Activated T-cell treated with anti-CD3 and anti-CD28 coated beads, Interleukin-2, amount 50 U/mL, for 4 hours (primary cell): ENCODE data around the gene KRTAP10-11. TPM values are rescaled to one million over a fixed set of nuclear protein-coding genes. Genes with fewer than 3 reads are reported as not detected.
A peak's percentile ranks its signal among the peaks of the same experiment; 100 is the strongest.

Experiments
- ATAC-seq, 2 donors: fragments of 200-7000 bp; cut with Tn5 transposase; one replicate each; pipeline ENCODE4 v1.10.0; 2021
- DNase-seq: peaks from one replicate; pipeline ENCODE4 v3.0.0-alpha.2; 2020
- H3K27me3 Mint-ChIP-seq: one replicate; pipeline ENCODE4 v1.8.0; 2021; ENCODE audit warnings: low read depth, mixed read lengths
- H3K36me3 Mint-ChIP-seq: one replicate; pipeline ENCODE4 v1.8.0; 2022; ENCODE audit warnings: mixed read lengths; ENCODE audit not compliant: insufficient read depth
- H3K4me1 Mint-ChIP-seq: one replicate; pipeline ENCODE4 v1.8.0; 2021; ENCODE audit warnings: low read depth, mixed read lengths
- H3K4me3 Mint-ChIP-seq: one replicate; pipeline ENCODE4 v1.8.0; 2021; ENCODE audit warnings: mild to moderate bottlenecking, moderate library complexity, mixed read lengths
- H3K9me3 Mint-ChIP-seq: one replicate; pipeline ENCODE4 v1.8.0; 2021; ENCODE audit warnings: mixed read lengths
- total RNA-seq, 3 donors: library from RNA; stranded (reverse); gene quantifications; one replicate each; pipeline ENCODE4 v1.2.1, GENCODE V29; 2021

The KRTAP10-11 gene
- total RNA-seq, 3 donors from 2014 or later: not detected

- H3K36me3 Mint-ChIP-seq: peaks cover 7% of the 10 kb centered on the region
- no peaks in the 10 kb centered on the region for H3K27me3 Mint-ChIP-seq
- H3K4me1 Mint-ChIP-seq: peaks cover 11% of the 10 kb centered on the region
- DNase-seq: no peak
- peaks cover 19% of the 10 kb centered on the region for H3K9me3 Mint-ChIP-seq
- no peak for ATAC-seq
- H3K4me3 Mint-ChIP-seq: no peak overlapping the region
These were observed 34.7 kb upstream of the KRTAP10-11 start for GRCh38 chr21:44611551-44611950.

- Mint-ChIP-seq H3K4me1 (peaks cover 16% of the 10 kb centered on the region), H3K4me3 (no peak within 1 kb of the TSS), H3K9me3 (peaks cover 18% of the 10 kb centered on the region), H3K36me3 (peaks cover 7% of the 10 kb centered on the region), H3K27me3 (no peaks in the 10 kb centered on the region)
- DNase-seq: no peak
- no peak for ATAC-seq
These were observed 34.2 kb upstream of the KRTAP10-11 start, which contains the start of gene KRTAP10-8 for GRCh38 chr21:44612029-44612486. TSS of gene KRTAP10-8 (plus strand) at chr21:44612079. CDS start at chr21:44612101, 22 bp downstream.

GRCh38 chr21:44612669-44613229 lies 33.5 kb upstream of the KRTAP10-11 start:
- no peak for ATAC-seq

GRCh38 chr21:44613386-44614155 lies 32.6 kb upstream of the KRTAP10-11 start:
- ATAC-seq: no peak
- DNase-seq: no peak
- Mint-ChIP-seq H3K4me1 (peaks cover 31% of the 10 kb centered on the region), H3K27me3 (no peaks in the 10 kb centered on the region), H3K4me3 (no peak overlapping the region), H3K36me3 (peaks cover 7% of the 10 kb centered on the region), H3K9me3 (peaks cover 18% of the 10 kb centered on the region)

More at GRCh38 chr21:44612669-44613229, 33.5 kb upstream of the KRTAP10-11 start:
- Mint-ChIP-seq H3K4me1 (peaks cover 23% of the 10 kb centered on the region), H3K4me3 (no peak overlapping the region), H3K36me3 (peaks cover 7% of the 10 kb centered on the region), H3K9me3 (peaks cover 18% of the 10 kb centered on the region), H3K27me3 (no peaks in the 10 kb centered on the region)
- DNase-seq: no peak

- Mint-ChIP-seq H3K4me1 (peaks cover 38% of the 10 kb centered on the region), H3K27me3 (no peaks in the 10 kb centered on the region), H3K36me3 (peaks cover 9% of the 10 kb centered on the region), H3K9me3 (peaks cover 17% of the 10 kb centered on the region), H3K4me3 (no peak overlapping the region)
- no peak for DNase-seq
- no peak for ATAC-seq
These were observed 32.0 kb upstream of the KRTAP10-11 start for GRCh38 chr21:44614161-44614631.

GRCh38 chr21:44614961-44615391 lies 31.2 kb upstream of the KRTAP10-11 start:
- no peak overlapping the region for H3K4me3 Mint-ChIP-seq
- ATAC-seq: no peak
- DNase-seq: no peak
- H3K36me3 Mint-ChIP-seq: peaks cover 11% of the 10 kb centered on the region
- no peaks in the 10 kb centered on the region for H3K27me3 Mint-ChIP-seq
- peaks cover 17% of the 10 kb centered on the region for H3K9me3 Mint-ChIP-seq
- H3K4me1 Mint-ChIP-seq: peaks cover 45% of the 10 kb centered on the region

- Mint-ChIP-seq H3K4me1 (peaks cover 47% of the 10 kb centered on the region), H3K9me3 (peaks cover 20% of the 10 kb centered on the region), H3K27me3 (no peaks in the 10 kb centered on the region), H3K36me3 (peaks cover 11% of the 10 kb centered on the region), H3K4me3 (no peak overlapping the region)
- ATAC-seq (no peak), DNase-seq (no peak)
These were observed 30.7 kb upstream of the KRTAP10-11 start for GRCh38 chr21:44615466-44615865.

GRCh38 chr21:44615911-44616590 lies 30.2 kb upstream of the KRTAP10-11 start:
- ATAC-seq (no peak), DNase-seq (no peak)
- Mint-ChIP-seq H3K4me1 (peaks cover 50% of the 10 kb centered on the region), H3K27me3 (no peaks in the 10 kb centered on the region), H3K36me3 (peaks cover 11% of the 10 kb centered on the region), H3K9me3 (peaks cover 20% of the 10 kb centered on the region), H3K4me3 (no peak overlapping the region)

GRCh38 chr21:44616591-44616926 lies 29.7 kb upstream of the KRTAP10-11 start:
- Mint-ChIP-seq H3K4me3 (no peak overlapping the region), H3K4me1 (peaks cover 50% of the 10 kb centered on the region), H3K9me3 (peaks cover 19% of the 10 kb centered on the region), H3K36me3 (peaks cover 8% of the 10 kb centered on the region), H3K27me3 (no peaks in the 10 kb centered on the region)
- ATAC-seq (no peak), DNase-seq (no peak)

- H3K27me3 Mint-ChIP-seq: no peaks in the 10 kb centered on the region
- peaks cover 19% of the 10 kb centered on the region for H3K9me3 Mint-ChIP-seq
- H3K36me3 Mint-ChIP-seq: peaks cover 8% of the 10 kb centered on the region
- H3K4me1 Mint-ChIP-seq: peaks cover 50% of the 10 kb centered on the region
- DNase-seq (no peak), ATAC-seq (no peak)
- no peak overlapping the region for H3K4me3 Mint-ChIP-seq
These were observed 29.1 kb upstream of the KRTAP10-11 start for GRCh38 chr21:44617071-44617501.

GRCh38 chr21:44618504-44618903 lies 27.7 kb upstream of the KRTAP10-11 start:
- no peaks in the 10 kb centered on the region for H3K27me3 Mint-ChIP-seq
- peaks cover 50% of the 10 kb centered on the region for H3K4me1 Mint-ChIP-seq
- DNase-seq (no peak), ATAC-seq (peak; percentile 42 to 44)
- peaks cover 8% of the 10 kb centered on the region for H3K36me3 Mint-ChIP-seq
- H3K4me3 Mint-ChIP-seq: peak overlapping the region; percentile 49
- peaks cover 32% of the 10 kb centered on the region for H3K9me3 Mint-ChIP-seq

- ATAC-seq: peak; percentile 96 to 100
- H3K4me1 Mint-ChIP-seq: peaks cover 50% of the 10 kb centered on the region
These were observed 27.3 kb upstream of the KRTAP10-11 start for GRCh38 chr21:44618909-44619308.

GRCh38 chr21:44619886-44620285 lies 26.3 kb upstream of the KRTAP10-11 start:
- ATAC-seq (no peak), DNase-seq (no peak)
- Mint-ChIP-seq H3K9me3 (peaks cover 44% of the 10 kb centered on the region), H3K27me3 (no peaks in the 10 kb centered on the region), H3K4me3 (no peak overlapping the region), H3K4me1 (peaks cover 49% of the 10 kb centered on the region), H3K36me3 (peaks cover 11% of the 10 kb centered on the region)

More at GRCh38 chr21:44618909-44619308, 27.3 kb upstream of the KRTAP10-11 start:
- Mint-ChIP-seq H3K4me3 (peak overlapping the region; percentile 49), H3K36me3 (peaks cover 9% of the 10 kb centered on the region), H3K27me3 (no peaks in the 10 kb centered on the region), H3K9me3 (peaks cover 36% of the 10 kb centered on the region)
- DNase-seq: peak; percentile 50

- Mint-ChIP-seq H3K36me3 (peaks cover 11% of the 10 kb centered on the region), H3K9me3 (peaks cover 44% of the 10 kb centered on the region), H3K4me1 (peaks cover 31% of the 10 kb centered on the region), H3K27me3 (no peaks in the 10 kb centered on the region), H3K4me3 (no peak overlapping the region)
- no peak for ATAC-seq
- no peak for DNase-seq
These were observed 22.6 kb upstream of the KRTAP10-11 start for GRCh38 chr21:44623575-44623974.
